Thoracic aorta (tissue), 2 donors: ENCODE measurements around the gene RHOD. TPM values are rescaled to one million over a fixed set of nuclear protein-coding genes. Genes with fewer than 3 reads are reported as not detected.

ENCODE experiments used
- ATAC-seq: fragments of 150-250 bp; one replicate; pipeline ENCODE4 v1.8.0; 2017; ENCODE audit warnings: low read depth; ENCODE audit not compliant: insufficient number of reproducible peaks, low FRiP score
- DNase-seq: peaks from one replicate; pipeline ENCODE4 v3.0.0-alpha.2; 2020; ENCODE audit warnings: low spot score
- H3K27ac ChIP-seq, 2 donors: fragments of 200-600 bp; sonication (generic); 1 replicate in 1 of 2; 2 replicates in 1 of 2; pipeline ENCODE4 v1.5.1; 2016; ENCODE audit warnings: mild to moderate bottlenecking in 2 of 2, moderate library complexity in 2 of 2
- H3K27me3 ChIP-seq: fragments of 200-600 bp; sonication (generic); replicated peaks from 2 replicates; pipeline ENCODE4 v1.6.0; 2016; ENCODE audit warnings: mild to moderate bottlenecking; ENCODE audit not compliant: insufficient read depth
- H3K36me3 ChIP-seq: fragments of 200-600 bp; sonication (generic); one replicate; pipeline ENCODE4 v1.5.1; 2016
- H3K4me1 ChIP-seq, 2 donors: fragments of 200-600 bp; sonication (generic); 1 replicate in 1 of 2; 2 replicates in 1 of 2; pipeline versions ENCODE4 v1.5.1 to v1.6.0; 2016; ENCODE audit warnings: low read depth in 2 of 2, mild to moderate bottlenecking in 1 of 2; ENCODE audit not compliant: control insufficient read depth in 1 of 2
- H3K4me3 ChIP-seq: fragments of 200-600 bp; sonication (generic); 2 replicates; pipeline ENCODE4 v1.5.1; 2016; ENCODE audit warnings: mild to moderate bottlenecking
- H3K9me3 ChIP-seq: fragments of 200-600 bp; sonication (generic); 2 replicates; pipeline ENCODE4 v1.5.1; 2016
- total RNA-seq, 2 donors: library from RNA; depleted of rRNA; stranded (reverse); fragments of >200 nt; gene quantifications; one replicate each; pipeline versions ENCODE4 v1.1.0 to v1.2.3, GENCODE V29; 2016
- TF ChIP-seq, protein P1 (sequence below): fragments of 200-600 bp; sonication (generic); IDR thresholded peaks from one replicate; pipeline ENCODE4 v1.5.1; 2019; ENCODE audit warnings: antibody characterized with exemption

RHOD gene
- total RNA-seq, 2 donors from 2014 or later: 31.9 to 51.3 TPM

DNA sequence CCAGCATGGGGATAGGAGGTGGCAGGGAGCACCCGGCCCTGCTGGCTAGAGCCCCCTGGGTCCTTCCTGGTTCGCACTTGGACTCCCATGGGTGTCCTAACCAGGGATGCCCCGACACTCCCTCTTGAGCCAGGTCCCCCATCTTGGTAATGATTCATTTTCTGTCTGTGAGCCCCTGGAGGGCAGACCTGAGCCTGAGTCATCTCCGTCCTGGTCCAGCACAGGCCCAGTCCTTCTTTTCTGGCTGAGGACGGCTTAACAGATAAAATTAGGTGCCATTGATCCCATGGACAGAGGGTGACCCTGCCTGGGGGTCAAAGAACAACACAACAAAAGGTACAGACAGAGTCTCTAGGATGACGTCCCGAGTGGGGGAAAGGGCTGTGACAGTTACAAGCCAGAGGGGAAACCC lies 3.5 kb downstream of the RHOD start:
- Histone ChIP-seq H3K9me3 (no peaks in the 10 kb centered on the region), H3K27me3 (no peaks in the 10 kb centered on the region), H3K4me3 (no peak overlapping the region), H3K4me1 (peaks cover 6 to 21% of the 10 kb centered on the region in 2 donors), H3K27ac (no peak overlapping the region), H3K36me3 (no peaks in the 10 kb centered on the region)
- DNase-seq (no peak), ATAC-seq (no peak)
- TF ChIP-seq, protein P1, sequence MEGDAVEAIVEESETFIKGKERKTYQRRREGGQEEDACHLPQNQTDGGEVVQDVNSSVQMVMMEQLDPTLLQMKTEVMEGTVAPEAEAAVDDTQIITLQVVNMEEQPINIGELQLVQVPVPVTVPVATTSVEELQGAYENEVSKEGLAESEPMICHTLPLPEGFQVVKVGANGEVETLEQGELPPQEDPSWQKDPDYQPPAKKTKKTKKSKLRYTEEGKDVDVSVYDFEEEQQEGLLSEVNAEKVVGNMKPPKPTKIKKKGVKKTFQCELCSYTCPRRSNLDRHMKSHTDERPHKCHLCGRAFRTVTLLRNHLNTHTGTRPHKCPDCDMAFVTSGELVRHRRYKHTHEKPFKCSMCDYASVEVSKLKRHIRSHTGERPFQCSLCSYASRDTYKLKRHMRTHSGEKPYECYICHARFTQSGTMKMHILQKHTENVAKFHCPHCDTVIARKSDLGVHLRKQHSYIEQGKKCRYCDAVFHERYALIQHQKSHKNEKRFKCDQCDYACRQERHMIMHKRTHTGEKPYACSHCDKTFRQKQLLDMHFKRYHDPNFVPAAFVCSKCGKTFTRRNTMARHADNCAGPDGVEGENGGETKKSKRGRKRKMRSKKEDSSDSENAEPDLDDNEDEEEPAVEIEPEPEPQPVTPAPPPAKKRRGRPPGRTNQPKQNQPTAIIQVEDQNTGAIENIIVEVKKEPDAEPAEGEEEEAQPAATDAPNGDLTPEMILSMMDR: no peak

DNA sequence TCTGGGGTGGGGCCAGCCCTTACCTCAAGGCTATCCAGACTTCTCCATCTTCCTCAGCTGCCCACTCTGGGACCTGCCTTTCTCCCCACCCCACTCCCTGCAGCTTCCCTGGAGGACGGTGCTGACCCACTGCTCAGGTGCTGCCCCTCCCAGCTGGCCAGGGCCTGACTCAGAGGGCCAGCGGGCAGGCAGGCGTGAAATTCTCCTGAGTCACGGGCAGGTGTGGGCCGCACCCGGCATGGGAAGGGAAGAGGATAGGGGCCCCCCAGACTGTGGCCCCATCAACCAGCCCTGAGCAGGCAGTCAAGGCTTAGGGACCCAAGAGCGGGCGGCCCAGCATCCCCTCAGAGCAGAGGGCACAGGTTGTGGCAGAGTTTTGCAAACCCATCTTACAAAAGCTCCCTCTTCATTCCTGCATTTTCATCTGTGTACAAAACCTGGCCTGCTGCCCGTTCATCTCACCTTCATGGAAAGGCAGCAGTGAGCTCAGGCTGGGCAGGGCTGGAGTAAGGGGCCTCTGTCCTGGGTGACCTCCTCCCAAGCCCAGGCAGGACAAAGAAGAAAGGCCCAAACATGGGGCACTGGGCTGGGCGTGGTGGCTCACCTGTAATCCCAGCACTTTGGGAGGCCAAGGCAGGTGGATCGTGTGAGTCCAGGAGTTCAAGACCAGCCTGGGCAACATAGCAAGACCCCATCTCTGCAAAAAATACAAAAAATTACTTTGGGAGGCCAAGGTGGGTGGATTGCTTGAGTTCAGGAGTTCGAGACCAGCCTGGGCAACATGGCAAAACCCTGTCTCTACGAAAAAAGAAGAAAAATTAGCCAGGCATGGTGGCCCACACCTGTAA lies 6.1 kb downstream of the RHOD start:
- TF ChIP-seq, protein P1: no peak
- no peak for DNase-seq

DNA sequence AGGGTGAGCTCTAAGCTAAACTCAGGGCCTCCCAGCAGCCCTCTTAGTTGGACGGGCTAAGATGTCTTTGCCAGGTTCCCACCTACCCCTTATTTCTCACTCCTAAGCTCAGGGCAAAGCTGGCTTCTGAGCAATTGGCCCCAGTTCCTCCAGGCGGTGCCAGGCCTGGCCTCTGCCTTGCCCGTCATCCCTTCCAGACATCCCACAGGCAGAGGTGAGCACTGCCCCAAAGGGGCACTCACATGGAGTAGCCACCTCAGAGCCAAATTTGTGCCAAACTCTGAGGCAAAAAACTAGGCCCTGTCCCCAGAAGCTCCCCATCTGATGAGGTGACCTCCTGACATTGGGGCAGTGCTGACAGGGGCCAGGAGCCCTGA lies 9.7 kb downstream of the RHOD start:
- no peak overlapping the region for H3K27ac ChIP-seq
- ATAC-seq: no peak

More for the DNA sequence above, 6.1 kb downstream of the RHOD start:
- Histone ChIP-seq H3K4me3 (no peak overlapping the region), H3K4me1 (peaks cover 0 to 1% of the 10 kb centered on the region in 2 donors), H3K27me3 (no peaks in the 10 kb centered on the region), H3K9me3 (no peaks in the 10 kb centered on the region), H3K27ac (no peak overlapping the region), H3K36me3 (no peaks in the 10 kb centered on the region)
- no peak for ATAC-seq

DNA sequence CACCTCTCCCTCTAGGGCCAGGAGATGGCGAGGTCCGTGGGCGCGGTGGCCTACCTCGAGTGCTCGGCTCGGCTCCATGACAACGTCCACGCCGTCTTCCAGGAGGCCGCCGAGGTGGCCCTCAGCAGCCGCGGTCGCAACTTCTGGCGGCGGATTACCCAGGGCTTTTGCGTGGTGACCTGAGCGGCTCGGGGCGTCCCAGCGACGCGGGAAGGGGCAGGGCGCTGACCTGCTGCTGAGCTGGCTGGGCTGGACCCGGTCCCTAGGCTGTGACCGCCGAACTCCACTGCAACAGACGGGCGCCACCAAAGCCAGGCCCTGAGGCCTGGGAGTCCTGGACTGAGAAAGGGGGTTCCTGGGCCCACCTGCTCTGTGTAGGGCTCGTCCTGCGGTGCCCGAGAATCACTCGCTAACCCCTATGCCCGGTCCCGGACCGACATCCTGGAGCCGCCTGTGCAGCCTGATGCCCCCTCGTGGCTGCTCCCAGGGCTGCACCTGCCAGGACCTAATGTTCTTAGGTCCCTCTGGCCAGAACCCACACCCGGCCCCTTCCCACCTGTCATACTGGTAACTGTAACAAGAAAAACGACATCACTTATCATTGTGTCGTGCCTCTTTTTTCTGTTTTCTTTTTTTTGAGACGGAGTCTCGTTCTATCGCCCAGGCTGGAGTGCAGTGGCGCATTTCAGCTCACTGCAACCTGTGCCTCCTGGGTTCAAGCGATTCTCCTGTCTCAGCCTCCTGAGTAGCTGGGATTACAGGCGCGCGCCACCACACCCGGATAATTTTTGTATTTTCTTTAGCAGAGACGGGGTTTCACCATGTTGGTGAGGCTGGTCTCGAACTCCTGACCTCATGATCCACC lies 15.0 kb downstream of the RHOD start:
- no peaks in the 10 kb centered on the region for H3K36me3 ChIP-seq
- no peaks in the 10 kb centered on the region for H3K9me3 ChIP-seq
- H3K27me3 ChIP-seq: no peaks in the 10 kb centered on the region
- ATAC-seq (peak; percentile 31), DNase-seq (no peak)
- H3K4me3 ChIP-seq: peak overlapping the region; percentile 9
- no peak overlapping the region for H3K27ac ChIP-seq
- TF ChIP-seq, protein P1: peak; percentile 86
- H3K4me1 ChIP-seq: no peaks in the 10 kb centered on the region

More for the DNA sequence above, 9.7 kb downstream of the RHOD start:
- H3K27me3 ChIP-seq: no peaks in the 10 kb centered on the region
- H3K9me3 ChIP-seq: no peaks in the 10 kb centered on the region
- DNase-seq: no peak
- no peak overlapping the region for H3K4me3 ChIP-seq
- no peaks in the 10 kb centered on the region for H3K4me1 ChIP-seq
- TF ChIP-seq, protein P1: no peak
- H3K36me3 ChIP-seq: no peaks in the 10 kb centered on the region

DNA sequence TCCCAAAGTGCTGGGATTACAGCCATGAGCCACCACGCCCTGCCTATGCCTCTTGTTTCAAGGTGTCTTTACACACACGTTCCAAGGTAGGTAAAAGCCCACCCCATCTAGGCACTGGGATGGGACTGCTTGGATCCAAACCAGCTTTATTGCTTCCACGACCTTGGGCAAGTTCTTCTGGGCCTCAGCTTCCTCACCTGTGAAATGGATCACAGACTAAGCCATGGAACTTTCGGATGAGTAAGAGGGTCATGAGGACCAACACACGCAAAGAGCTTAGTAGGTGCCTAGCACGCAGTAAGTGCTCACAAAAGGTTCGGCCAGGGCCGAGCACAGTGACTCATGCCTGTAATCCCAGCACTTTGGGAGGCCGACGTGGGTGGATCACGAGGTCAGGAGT lies 15.6 kb downstream of the RHOD start:
- H3K27me3 ChIP-seq: no peaks in the 10 kb centered on the region
- H3K36me3 ChIP-seq: no peaks in the 10 kb centered on the region
- no peak overlapping the region for H3K4me3 ChIP-seq
- no peak overlapping the region for H3K27ac ChIP-seq
- H3K4me1 ChIP-seq: no peaks in the 10 kb centered on the region
- TF ChIP-seq, protein P1: no peak
- H3K9me3 ChIP-seq: no peaks in the 10 kb centered on the region
- no peak for ATAC-seq
- no peak for DNase-seq
